ENCODE data around the gene CNOT8.

CNOT8 gene

DNA sequence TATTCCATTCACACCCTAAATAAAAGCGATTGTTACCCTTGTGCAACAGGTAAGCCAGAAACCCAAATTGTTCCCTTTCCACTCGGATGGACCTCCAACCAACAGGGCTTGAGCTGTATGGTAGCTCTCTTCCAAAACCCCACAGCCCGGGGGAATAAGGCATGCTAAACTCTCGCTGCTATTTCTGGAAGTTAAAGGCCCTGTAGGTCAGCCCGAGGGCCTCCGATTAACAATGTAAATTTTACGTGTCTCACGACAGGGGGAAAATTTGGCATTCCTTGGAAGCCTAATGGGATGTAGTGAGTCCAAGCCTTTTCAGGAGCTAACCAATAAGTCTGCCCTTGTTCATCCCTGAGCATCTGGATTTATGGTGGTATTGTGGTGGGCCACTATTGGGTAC, 26.0 kb downstream of the CNOT8 start:
- no peak for TF ChIP-seq EZH2phosphoT487 (IDR thresholded peaks at IDR 0.05; ENCODE audit: borderline replicate concordance, low read length)
- TF ChIP-seq, protein P1, sequence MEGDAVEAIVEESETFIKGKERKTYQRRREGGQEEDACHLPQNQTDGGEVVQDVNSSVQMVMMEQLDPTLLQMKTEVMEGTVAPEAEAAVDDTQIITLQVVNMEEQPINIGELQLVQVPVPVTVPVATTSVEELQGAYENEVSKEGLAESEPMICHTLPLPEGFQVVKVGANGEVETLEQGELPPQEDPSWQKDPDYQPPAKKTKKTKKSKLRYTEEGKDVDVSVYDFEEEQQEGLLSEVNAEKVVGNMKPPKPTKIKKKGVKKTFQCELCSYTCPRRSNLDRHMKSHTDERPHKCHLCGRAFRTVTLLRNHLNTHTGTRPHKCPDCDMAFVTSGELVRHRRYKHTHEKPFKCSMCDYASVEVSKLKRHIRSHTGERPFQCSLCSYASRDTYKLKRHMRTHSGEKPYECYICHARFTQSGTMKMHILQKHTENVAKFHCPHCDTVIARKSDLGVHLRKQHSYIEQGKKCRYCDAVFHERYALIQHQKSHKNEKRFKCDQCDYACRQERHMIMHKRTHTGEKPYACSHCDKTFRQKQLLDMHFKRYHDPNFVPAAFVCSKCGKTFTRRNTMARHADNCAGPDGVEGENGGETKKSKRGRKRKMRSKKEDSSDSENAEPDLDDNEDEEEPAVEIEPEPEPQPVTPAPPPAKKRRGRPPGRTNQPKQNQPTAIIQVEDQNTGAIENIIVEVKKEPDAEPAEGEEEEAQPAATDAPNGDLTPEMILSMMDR (IDR thresholded peaks at IDR 0.05; ENCODE audit: low read depth, low read length, poor library complexity, severe bottlenecking): no peak
- no peaks in the 10 kb centered on the region for H3K9me2 ChIP-seq (replicated peaks; ENCODE audit: control insufficient read depth, low read length)
- no peaks in the 10 kb centered on the region for H4K20me1 ChIP-seq (ENCODE audit: control insufficient read depth, insufficient read depth, low read depth, low read length)
- no peaks in the 10 kb centered on the region for H3K4me1 ChIP-seq (ENCODE audit: control insufficient read depth, low read length)
- H3K9me3 ChIP-seq (ENCODE audit: control insufficient read depth, insufficient read depth, low read length): peaks cover 21% of the 10 kb centered on the region
- peaks cover 52% of the 10 kb centered on the region for H3K36me3 ChIP-seq (ENCODE audit: control insufficient read depth, low read length)
- H3F3A ChIP-seq (ENCODE audit: control insufficient read depth, insufficient read depth): no peaks in the 10 kb centered on the region
- H3K4me2 ChIP-seq (ENCODE audit: low read length): no peak overlapping the region
- no peaks in the 10 kb centered on the region for H3K79me2 ChIP-seq (ENCODE audit: control insufficient read depth, low read length)
- no peak overlapping the region for H3K4me3 ChIP-seq (ENCODE audit: low read length)
- no peak overlapping the region for H3K27ac ChIP-seq (ENCODE audit: low read depth, low read length)
- no peaks in the 10 kb centered on the region for H3K27me3 ChIP-seq (ENCODE audit: control insufficient read depth, low read length)

DNA sequence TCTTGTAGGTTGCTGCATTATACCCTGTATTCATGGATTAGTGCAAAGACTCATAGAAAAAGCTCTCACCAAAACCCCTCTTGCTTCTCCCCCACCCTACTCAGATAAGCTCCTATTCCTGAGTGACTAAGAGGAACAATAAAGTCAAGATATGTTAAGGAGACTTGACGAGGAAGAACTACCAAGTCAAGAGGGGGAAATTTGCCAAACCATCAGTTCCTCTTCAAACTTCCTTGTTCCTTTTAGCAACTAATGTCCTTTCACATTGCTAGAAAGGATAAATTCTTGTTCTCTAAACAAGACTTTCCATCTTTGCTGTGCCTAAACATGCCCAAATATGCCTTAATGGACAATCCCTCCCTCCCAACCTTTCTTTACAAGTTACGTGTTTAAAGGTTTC, 27.0 kb downstream of the CNOT8 start:
- Histone ChIP-seq H3K9me3 (ENCODE audit: control insufficient read depth, insufficient read depth, low read length) (peaks cover 21% of the 10 kb centered on the region), H3K79me2 (ENCODE audit: control insufficient read depth, low read length) (no peaks in the 10 kb centered on the region), H3K36me3 (ENCODE audit: control insufficient read depth, low read length) (peaks cover 60% of the 10 kb centered on the region), H3K27me3 (ENCODE audit: control insufficient read depth, low read length) (no peaks in the 10 kb centered on the region), H3K4me2 (ENCODE audit: low read length) (no peak overlapping the region), H3K9me2 (replicated peaks; ENCODE audit: control insufficient read depth, low read length) (no peaks in the 10 kb centered on the region), H3F3A (ENCODE audit: control insufficient read depth, insufficient read depth) (no peaks in the 10 kb centered on the region), H3K4me3 (ENCODE audit: low read length) (no peak overlapping the region), H3K27ac (ENCODE audit: low read depth, low read length) (no peak overlapping the region), H3K4me1 (ENCODE audit: control insufficient read depth, low read length) (no peaks in the 10 kb centered on the region), H4K20me1 (ENCODE audit: control insufficient read depth, insufficient read depth, low read depth, low read length) (no peaks in the 10 kb centered on the region)
- TF ChIP-seq, protein P1 (IDR thresholded peaks at IDR 0.05; ENCODE audit: low read depth, low read length, poor library complexity, severe bottlenecking): no peak
- no peak for TF ChIP-seq EZH2phosphoT487 (IDR thresholded peaks at IDR 0.05; ENCODE audit: borderline replicate concordance, low read length)

- no peak for TF ChIP-seq EZH2phosphoT487 (IDR thresholded peaks at IDR 0.05; ENCODE audit: borderline replicate concordance, low read length)
- TF ChIP-seq, protein P1 (IDR thresholded peaks at IDR 0.05; ENCODE audit: low read depth, low read length, poor library complexity, severe bottlenecking): no peak
- Histone ChIP-seq H3K27me3 (ENCODE audit: control insufficient read depth, low read length) (no peaks in the 10 kb centered on the region), H3K9me2 (replicated peaks; ENCODE audit: control insufficient read depth, low read length) (no peaks in the 10 kb centered on the region), H3K4me2 (ENCODE audit: low read length) (no peak overlapping the region), H3K27ac (ENCODE audit: low read depth, low read length) (no peak overlapping the region), H3K9me3 (ENCODE audit: control insufficient read depth, insufficient read depth, low read length) (0 out of 2 replicates have a peak, but pooled peaks cover 3% of the 10 kb centered on the region), H3K4me3 (ENCODE audit: low read length) (no peak overlapping the region), H3F3A (ENCODE audit: control insufficient read depth, insufficient read depth) (no peaks in the 10 kb centered on the region), H3K4me1 (ENCODE audit: control insufficient read depth, low read length) (no peaks in the 10 kb centered on the region), H4K20me1 (ENCODE audit: control insufficient read depth, insufficient read depth, low read depth, low read length) (no peaks in the 10 kb centered on the region), H3K36me3 (ENCODE audit: control insufficient read depth, low read length) (peaks cover 84% of the 10 kb centered on the region), H3K79me2 (ENCODE audit: control insufficient read depth, low read length) (no peaks in the 10 kb centered on the region)
These were observed 33.9 kb downstream of the CNOT8 start for GRCh38 chr5:154892369-154892771.
